Hippocampal formation (tissue), 2 donors: ENCODE data around the gene JPH2.
"Not testable (repeated sequence)": the region's sequence is repeated elsewhere in the genome, so short reads cannot be mapped to it uniquely, and the experiment has no call there.

Experiments used
- DNase-seq, 2 donors: peaks; one replicate each; lab custom pipeline; 2025; lab: John Stamatoyannopoulos, UW

The JPH2 gene

DNA sequence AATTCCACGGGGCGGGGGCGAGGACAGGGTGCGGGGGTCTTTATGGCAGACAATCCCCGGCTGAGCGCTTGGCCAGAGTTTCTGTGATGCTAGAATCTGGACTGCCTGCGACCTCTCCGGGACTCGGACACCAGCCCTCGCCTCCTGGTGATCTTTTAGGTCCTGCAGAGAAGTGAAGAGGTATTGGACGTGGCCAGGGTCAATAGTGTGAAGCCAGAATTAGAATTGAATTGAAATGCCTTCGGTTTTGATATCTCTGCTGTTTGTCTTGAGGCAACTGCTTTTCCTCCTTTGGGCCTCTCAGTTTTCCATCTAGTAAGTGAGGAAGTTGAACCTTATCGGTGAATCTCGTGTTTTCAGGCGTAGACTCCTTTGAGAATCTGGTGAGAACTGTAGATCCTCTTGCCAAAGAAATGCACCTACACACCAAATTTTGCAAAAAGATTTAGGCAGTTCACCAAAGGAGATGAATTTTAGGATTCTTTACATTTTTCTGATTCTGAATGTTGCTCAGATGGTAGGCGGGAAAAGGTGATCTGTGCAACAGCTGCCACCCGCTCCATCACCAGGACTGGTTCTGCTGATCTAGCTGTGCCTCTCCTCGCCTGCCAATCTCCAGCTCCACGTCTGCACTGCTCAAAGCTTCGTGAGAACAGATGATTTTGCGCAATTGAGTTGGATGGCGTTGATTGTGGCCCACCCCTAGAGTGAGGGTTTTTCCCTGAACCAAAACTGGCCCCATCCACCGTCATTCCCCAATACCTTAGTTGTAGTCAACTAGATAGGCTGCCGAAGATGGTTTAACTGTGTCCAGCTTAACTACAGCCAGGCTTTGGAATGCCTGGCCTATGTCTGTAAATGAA lies 24.4 kb upstream of the JPH2 start:
- peak in 1 of 2 donors; percentile 27 for DNase-seq

DNA sequence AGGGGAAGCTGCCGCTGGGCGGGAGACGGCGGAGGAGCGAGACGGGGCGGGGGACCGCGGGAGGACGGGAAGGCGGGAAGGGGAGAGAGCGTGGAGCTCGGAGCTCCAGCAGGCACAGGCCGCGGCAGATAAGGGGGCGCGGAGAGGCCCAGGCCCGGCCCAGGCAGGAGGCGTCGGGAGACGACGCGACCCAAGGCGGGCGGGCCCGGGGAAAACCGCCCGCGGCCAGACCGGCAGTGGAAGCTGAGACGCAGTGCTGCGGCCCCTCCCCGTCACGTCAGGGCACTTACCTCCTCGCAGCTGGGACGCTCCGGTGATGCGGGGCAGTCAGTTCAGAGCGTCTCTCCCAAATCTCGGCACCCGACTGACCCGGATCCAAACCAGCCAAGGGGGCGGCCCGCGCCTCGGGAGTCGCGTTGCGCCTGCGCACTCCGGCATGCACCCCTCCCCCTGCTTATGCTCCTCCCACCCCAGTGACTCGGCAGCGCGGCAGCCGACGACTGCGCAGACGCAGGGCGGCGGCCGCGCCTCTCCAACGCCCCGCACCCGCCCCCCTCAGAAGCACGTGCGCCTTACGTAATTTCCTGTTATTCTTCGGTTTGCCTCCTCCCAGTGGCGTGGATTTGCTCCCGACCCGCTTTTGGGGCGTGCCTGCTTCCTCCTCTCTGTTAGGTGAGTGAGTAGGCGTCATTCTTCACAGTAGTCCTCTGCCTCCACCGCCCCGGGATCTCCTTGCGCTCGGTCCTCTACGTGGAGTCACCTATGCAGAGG lies 23.6 kb upstream of the JPH2 start, which contains the start of gene OSER1:
OSER1 (minus strand) TSS at position 366 of the 771 bp plus-strand sequence. CDS start 3,814 bp downstream, outside the sequence.
- peak; percentile 95 to 96 for DNase-seq

DNA sequence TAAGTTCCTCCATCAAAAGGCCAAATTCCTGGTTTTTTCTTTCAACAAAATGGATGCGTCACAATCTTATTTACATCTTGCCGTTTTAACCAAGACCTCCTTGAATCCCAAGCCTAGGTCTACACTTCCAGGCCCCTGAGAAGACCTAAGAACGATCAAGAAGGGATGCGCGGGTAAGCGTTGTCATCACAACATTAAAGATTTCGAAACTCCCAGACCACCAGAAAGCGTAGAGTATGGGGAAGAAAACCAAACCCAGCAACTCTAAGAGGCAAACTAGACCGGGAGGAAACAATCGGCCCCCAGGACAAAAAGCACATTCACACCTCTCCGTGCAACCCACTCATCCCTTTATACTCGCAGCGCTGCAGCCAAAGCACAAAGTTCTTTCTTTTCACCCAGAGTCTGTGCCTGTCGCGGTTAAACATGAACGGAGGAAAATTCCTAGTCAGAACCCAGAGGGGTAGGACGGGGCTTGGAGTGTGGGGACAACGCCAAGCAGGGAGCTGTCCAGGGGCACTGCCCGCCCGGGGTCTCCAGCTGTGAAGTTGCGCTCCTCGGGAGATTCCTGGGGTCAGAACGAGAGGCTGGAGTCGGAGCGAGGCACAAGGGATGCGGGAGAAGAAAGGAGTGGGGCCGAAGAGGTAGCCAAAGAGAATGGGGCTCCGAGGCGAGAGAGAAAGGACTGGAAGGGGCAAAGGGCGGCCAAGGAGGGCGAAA lies 22.9 kb upstream of the JPH2 start:
- no peak for DNase-seq

DNA sequence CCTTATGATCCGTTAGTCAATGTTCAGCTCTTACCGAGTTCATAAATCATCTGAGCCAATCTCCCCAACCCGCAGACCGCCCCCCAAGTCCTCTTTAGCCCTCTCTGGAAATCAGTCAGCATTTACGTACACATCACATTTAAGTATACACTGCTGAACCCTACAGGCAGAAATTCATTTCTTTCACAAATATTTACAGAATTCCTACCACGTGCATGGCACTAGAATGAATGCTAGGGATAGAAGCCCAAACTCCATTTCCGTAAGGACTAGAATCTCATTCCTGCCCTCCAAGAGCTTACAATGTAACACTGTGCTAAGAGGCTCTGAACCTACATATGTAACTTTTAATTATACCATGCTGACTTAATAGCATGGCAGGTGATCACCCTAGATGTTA lies 21.8 kb upstream of the JPH2 start:
- DNase-seq, result no peak

DNA sequence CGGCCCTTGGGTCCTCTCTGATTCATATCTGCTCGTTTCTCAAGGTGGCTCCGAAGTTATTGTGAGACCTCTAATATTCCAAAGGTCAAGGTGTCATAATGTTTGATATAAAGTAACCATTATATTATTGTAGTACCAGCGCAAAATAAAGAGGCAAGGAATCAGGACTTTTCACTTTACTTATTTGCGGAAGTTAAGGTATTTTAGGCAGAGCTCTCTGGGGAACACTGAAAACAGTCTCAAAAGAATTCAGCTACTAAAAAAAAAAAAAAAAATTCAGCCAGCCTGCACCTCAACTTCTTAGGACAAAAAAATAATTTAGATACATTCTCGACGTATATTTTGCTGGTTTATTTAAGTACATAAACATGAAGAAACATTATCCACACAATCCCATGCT lies 21.2 kb upstream of the JPH2 start:
- no peak for DNase-seq

DNA sequence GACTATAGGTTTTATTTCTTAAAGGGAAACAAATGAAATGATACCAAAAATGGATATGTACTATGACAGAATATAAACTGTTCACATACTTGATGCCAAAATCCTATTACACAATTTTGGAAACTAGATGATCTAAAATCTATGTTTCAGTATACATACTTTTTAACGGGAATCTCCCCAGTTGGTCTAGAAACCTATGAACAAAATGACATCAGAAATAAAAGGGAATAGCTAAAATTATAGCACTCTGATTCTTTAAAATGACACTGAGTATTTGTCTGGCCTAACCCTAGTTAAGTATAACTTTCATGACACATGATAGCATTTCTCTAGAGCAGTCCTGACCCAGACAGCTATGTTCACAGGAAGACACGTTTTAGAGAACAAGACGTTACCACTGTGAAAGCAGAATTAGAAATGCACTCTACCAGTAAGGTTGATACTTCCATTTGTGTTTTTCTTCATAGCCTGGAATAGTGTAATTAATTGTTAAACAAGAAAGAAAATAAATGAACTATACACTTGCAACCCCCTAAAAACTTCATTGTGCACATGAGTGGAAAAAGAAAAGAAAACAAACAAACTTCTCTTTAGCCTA lies 20.2 kb upstream of the JPH2 start:
- no peak for DNase-seq

DNA sequence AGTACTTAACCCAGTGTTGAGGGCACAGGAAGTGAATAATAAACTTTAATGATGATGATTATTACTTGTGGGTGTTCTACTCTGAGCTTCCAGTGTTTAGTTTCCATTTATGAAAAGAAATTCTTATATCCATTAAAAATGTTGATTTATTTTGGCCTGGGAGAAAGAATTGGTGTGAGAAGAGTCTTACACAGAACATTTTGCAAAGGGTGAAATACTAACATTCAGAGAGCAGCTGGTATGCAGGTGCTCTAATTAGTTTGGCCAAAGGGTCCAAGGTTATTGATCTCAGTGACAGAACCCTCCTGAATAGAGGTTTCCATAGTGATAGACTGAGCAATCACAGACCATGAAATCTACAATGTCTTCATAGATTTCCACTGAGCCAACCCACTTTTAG lies 19.1 kb upstream of the JPH2 start:
- no peak for DNase-seq

DNA sequence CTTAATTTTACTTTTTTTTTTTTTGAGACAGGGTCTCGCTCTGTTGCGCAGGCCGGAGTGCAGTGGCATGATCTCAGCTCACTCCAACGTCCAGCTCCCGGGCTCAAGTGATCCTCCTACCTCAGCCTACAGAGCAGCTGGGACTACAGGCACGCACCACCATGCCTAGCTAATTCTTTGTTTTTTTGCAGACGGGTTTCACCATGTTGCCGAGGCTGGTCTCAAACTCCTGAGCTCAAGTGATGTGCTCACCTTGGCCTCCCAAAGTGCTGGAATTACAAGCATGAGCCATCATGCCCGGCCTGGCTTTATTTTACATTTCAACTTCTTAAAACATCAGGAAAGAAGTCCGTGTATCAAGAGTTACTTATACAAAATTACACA lies 17.8 kb upstream of the JPH2 start:
- DNase-seq, result no peak

DNA sequence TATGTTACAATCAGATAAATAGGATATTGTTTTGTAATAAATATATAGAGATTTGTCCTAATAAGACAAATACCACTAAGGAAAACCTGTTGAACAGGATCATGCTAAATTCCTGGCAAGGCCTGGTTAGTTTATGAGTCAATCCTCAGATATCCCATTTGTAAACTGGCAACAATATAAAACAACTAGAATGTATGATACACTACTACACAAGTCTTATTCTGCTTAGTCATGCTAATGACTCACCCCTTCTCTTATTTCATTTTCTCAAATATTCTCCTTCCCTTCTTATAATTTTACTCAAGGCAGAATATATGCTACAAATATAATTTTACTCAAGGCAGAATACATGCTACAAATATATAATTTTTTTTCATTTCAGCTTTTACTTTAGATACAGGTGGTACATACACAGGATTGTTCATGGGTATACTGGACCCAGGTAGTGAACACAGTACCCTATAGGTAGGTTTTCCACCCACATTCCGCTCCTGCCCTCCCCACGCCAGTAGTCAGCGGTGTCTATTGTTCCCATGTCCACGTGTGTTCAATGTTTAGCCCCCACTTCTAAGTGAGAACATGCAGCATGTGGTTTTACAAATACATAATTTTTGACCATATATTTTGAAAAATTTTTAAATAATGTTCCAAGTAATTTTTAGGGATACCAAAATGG lies 17.3 kb upstream of the JPH2 start:
- no peak for DNase-seq

DNA sequence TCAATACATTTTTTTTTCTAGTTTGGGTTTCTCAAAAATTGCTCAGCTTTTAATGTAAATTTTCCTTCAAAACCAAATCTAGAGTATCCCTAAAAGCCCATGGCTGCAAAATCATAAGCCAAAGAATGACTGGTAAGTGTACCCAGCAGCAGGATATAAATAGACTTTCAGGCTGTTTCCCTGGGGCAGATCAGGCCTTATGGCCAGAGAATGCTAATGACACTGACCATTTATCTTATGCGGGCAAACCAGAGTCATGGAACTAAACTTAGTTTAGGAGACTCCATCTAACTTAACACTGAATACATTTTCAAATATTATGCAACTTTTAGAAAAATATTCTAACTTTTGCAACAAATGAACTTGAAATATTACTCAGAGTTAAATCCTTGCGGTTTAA lies 16.2 kb upstream of the JPH2 start:
- DNase-seq, result no peak

DNA sequence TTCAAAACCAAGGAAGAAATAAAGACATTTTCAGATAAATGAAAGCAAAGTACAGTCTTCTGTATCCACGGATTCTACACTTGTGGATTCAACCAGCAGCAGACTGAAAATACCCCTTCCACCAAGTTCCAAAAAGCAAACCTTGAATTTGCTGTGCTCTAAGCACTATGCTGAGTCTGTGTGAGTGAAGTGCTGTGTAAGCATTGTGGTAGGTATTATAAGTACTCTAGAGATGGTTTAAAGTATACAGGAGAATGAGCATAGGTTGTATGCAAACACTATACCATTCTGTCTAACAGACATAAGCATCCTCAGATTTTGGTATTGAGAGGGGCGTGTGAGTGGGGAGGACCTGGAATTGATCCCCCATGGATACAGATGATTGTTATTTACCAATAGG lies 14.0 kb upstream of the JPH2 start:
- no peak for DNase-seq

DNA sequence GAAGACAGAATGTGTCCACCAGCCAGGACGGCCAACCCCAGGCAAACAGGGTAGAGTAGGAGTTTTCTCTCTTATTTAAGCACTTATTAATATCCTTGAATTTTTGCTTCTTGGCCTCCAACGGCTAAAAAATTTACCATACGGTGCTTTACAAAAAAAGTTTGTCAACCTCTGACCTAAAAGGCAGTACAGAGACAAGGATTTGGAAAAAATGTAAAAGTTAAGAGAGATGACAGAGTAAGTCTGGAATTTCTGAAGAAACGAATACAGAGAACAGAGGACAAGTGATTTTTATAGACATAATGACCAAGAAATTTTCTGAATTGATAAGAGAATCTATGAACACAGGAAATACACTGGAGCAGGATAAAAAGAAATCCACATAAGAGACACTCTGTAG lies 13.4 kb upstream of the JPH2 start:
- no peak for DNase-seq

DNA sequence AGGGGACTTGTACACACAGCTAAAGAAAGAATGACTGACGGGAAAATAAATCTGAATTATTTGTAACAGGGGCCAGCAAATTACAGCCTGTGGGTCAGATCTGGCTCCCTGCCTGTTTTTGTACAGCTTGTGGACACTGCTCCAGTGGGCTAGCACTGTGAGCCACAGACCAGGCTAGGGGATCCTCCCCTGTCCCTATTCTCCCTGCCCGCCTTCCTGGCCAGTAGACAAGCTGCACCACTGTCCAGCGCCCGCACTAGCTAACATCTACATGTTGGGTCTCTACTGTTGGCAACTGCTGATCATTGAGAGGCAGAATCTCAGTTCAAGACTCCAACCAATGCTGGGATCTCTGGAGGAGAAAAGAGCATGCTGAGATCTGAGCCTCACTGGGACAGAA lies 12.9 kb upstream of the JPH2 start:
- no peak for DNase-seq

DNA sequence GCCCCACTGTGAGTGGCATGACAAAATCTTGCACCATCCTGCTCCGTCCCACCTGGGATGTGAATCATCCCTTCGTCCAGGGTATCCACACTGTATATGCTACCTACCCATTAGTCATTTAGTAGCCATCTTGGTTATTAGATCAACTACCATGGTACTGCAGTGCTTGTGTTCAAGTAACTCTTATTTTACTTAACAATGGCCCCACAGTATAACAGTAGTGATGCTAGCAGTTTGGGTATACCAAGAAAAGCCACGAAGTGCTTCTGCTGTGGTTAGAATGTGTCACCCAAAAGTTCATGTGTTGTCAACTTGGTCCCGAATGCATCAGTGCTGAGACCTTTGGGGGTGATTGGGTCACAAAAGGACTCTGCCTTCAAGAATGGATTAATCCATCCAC lies 11.9 kb upstream of the JPH2 start:
- DNase-seq, result no peak

DNA sequence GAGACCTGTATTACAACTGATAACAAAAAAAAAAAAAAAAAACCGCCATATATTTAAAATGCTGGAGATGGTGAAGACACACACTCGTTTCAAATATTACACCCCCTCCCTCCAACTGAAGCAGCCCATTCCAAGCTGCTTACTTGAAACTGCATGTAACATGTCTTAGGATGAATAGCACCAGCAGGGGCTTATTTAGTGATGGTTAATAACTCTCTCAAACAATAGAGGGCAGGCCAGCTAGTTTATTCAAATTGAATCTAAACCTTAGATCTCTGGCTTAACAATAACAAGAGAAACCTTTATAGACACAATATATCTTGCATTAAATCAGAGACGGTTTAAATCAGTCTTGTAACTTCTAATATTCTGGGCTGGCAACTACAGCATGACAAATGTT lies 9.3 kb upstream of the JPH2 start:
- DNase-seq, result no peak

DNA sequence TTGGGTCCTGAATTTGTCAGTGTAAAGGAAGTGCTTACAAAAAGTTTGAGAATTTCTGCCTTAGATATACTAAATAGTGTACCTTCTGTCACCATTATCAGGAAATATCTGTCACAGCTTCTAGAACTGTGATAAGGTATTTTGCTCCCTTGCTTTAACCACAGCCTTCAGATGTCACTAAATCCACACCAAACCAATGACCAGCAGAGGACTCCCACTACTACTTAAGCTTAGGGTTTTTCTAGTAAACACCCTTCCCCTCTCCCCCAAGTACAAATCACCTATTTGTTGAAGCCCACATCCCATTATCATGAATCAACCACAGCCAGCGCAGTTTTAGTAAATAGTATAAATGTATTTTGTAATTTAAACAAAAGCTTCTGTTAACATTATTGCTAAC lies 8.6 kb upstream of the JPH2 start:
- DNase-seq, result no peak

DNA sequence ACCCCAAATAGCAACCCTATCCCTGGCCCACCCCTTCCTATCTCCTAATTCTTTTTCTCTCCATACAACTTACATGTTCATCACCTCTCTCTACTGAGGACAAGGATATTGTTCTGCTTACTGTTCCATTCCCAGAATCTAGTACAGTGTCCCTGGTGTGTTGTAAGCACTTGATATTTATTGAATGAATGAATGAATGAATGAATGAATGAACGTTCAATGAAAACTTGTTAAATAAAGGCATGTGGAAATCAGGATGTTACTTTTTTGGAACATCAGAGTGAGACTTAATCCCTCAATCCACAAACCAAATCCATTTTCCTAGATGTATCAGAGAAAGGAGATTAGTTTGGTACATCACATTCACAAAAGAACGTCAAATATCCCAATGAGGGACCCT lies 6.8 kb upstream of the JPH2 start:
- DNase-seq, result no peak

DNA sequence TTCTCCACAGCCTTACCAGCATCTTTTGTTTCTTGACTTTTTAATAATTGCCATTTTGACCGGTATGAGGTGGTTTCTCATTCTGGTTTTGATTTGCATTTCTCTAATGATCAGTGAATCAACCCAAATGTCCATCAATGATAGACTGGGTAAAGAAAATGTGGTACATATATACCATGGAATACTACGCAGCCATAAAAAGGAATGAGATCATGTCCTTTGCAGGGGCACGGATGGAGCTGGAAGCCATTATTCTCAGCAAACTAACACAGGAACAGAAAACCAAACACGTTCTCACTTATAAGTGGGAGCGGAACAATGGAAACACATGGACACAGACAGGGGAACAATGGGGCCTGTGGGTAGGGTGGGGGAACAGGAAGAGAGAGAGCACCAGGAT lies 4.7 kb upstream of the JPH2 start:
- DNase-seq, result not testable (repeated sequence)

DNA sequence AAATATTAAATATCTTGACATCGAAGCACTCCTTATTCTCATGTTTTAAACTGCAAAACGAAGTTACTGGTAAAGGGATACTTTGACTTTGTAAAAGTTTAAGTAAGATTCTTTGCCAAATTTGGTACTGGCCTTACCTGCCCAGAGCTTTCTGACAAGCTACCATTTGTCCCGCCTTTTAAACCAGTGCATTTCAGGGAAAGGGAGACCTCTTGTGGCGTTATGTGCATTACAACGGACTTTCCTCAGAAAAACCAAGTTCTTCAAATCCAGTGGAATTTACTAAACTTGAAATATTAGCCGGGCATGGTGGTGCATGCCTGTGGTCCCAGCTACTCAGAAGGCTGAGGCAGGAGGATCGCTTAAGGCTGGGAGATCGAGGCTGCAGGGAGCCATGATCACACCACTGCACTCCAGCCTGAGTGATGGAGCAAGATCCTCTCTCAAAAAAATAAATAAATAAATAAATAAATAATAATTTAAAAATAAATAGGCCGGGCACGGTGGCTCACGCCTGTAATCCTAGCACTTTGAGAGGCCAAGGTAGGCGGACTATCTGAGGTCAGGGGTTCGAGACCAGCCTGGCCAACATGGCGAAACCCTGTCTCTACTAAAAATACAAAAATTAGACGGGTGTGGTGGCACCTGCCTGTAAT lies 3.3 kb upstream of the JPH2 start:
- DNase-seq, result peak in 1 of 2 donors; percentile 31

DNA sequence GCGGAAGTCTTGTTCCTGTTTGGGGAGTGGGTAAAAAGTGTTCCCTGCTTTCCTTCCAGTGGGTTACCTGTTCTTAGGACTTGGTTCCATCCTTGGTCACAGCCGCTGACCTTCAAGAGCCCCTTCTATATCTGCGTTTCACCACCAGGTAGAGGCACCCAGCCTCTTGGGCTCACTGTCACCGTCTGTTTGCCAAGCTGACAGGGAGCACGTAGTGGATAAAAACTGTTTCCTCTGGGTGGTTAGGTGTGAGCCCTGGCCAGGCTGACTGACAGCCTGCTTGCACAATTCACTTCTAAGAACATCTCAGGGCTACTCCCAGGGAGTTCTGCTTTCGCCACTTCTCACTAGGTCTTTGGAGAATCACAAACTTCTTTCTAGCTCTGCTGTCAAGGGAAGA lies 1.8 kb upstream of the JPH2 start:
- no peak for DNase-seq
